ENCODE measurements around the gene HEXIM1. TPM values are rescaled to one million over a fixed set of nuclear protein-coding genes. Genes with fewer than 3 reads are reported as not detected.
A peak's percentile ranks its signal among the peaks of the same experiment; 100 is the strongest.

HEXIM1 gene
- total RNA-seq, 2 donors from 2014 or later = 34.9 to 89.1 TPM

DNA sequence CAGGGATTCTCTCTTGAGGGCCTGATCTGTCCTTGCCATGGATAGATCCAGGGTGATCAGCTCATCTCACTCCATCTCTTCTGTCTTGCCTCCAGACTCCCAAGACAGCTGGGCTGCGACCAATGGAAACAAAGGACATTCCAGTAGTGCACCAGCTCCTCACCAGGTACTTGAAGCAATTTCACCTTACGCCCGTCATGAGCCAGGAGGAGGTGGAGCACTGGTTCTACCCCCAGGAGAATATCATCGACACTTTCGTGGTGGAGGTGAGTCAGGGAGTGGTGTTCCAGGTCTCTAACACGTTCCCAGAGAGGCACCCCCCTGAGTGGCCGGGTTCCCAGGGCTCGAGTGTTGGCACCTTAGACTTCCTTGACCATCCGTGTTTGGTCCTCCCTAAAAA is 45.4 kb upstream of the HEXIM1 start:
- no peaks in the 10 kb centered on the region for H3K27me3 ChIP-seq (replicated peaks; ENCODE audit: insufficient read depth)
- H3K36me3 ChIP-seq = peaks cover 61% of the 10 kb centered on the region
- H3K27ac ChIP-seq = peak overlapping the region; percentile 58 to 72
- ATAC-seq (ENCODE audit: insufficient number of reproducible peaks, low FRiP score, low read depth) (no peak), DNase-seq (ENCODE audit: low spot score) (no peak)
- H3K4me1 ChIP-seq (ENCODE audit: control insufficient read depth in 1 of 2, low read depth in 2 of 2) = peaks cover 35 to 61% of the 10 kb centered on the region in 2 donors
- H3K9me3 ChIP-seq = no peaks in the 10 kb centered on the region
- TF ChIP-seq, protein P1, sequence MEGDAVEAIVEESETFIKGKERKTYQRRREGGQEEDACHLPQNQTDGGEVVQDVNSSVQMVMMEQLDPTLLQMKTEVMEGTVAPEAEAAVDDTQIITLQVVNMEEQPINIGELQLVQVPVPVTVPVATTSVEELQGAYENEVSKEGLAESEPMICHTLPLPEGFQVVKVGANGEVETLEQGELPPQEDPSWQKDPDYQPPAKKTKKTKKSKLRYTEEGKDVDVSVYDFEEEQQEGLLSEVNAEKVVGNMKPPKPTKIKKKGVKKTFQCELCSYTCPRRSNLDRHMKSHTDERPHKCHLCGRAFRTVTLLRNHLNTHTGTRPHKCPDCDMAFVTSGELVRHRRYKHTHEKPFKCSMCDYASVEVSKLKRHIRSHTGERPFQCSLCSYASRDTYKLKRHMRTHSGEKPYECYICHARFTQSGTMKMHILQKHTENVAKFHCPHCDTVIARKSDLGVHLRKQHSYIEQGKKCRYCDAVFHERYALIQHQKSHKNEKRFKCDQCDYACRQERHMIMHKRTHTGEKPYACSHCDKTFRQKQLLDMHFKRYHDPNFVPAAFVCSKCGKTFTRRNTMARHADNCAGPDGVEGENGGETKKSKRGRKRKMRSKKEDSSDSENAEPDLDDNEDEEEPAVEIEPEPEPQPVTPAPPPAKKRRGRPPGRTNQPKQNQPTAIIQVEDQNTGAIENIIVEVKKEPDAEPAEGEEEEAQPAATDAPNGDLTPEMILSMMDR (IDR thresholded peaks at IDR 0.05) = no peak
- no peak overlapping the region for H3K4me3 ChIP-seq

- Histone ChIP-seq H3K4me3 (no peak overlapping the region), H3K27ac (peak overlapping the region; percentile 58 to 72), H3K36me3 (peaks cover 61% of the 10 kb centered on the region), H3K9me3 (no peaks in the 10 kb centered on the region), H3K27me3 (replicated peaks; ENCODE audit: insufficient read depth) (no peaks in the 10 kb centered on the region), H3K4me1 (ENCODE audit: control insufficient read depth in 1 of 2, low read depth in 2 of 2) (peaks cover 34 to 59% of the 10 kb centered on the region in 2 donors)
- no peak for ATAC-seq (ENCODE audit: insufficient number of reproducible peaks, low FRiP score, low read depth)
- TF ChIP-seq, protein P1 (IDR thresholded peaks at IDR 0.05) = no peak
- no peak for DNase-seq (ENCODE audit: low spot score)
Measured at GRCh38 chr17:45103269-45103795, 44.9 kb upstream of the HEXIM1 start.

DNA sequence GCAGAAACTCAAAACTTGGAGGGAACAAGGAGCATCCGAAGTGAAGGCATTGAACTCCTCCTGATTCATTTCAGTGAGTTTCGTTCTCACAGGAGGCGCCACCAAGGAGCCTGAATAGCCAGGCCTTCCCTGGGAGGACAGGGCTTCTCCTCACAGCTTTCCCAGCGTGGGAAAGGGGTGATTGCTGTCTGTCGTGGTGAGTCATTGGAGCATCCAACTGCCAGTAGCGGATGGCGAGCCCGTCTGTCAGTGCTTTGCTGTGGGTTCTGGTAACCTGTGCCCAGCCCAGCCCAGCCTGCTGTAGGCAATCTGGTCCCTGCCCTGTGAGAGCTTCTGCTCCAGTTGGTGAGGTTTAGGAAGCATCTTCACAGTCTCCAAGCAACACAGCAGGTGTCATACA is 44.2 kb upstream of the HEXIM1 start:
- DNase-seq (ENCODE audit: low spot score) (no peak), ATAC-seq (ENCODE audit: insufficient number of reproducible peaks, low FRiP score, low read depth) (no peak)
- peak overlapping the region in 1 of 2 donors; percentile 72 for H3K27ac ChIP-seq
- H3K36me3 ChIP-seq = peaks cover 60% of the 10 kb centered on the region
- peaks cover 27 to 58% of the 10 kb centered on the region in 2 donors for H3K4me1 ChIP-seq (ENCODE audit: control insufficient read depth in 1 of 2, low read depth in 2 of 2)
- TF ChIP-seq, protein P1 (IDR thresholded peaks at IDR 0.05) = no peak
- no peaks in the 10 kb centered on the region for H3K9me3 ChIP-seq
- no peak overlapping the region for H3K4me3 ChIP-seq
- H3K27me3 ChIP-seq (replicated peaks; ENCODE audit: insufficient read depth) = no peaks in the 10 kb centered on the region

GRCh38 chr17:45104497-45104896 is 43.8 kb upstream of the HEXIM1 start:
- peaks cover 27 to 58% of the 10 kb centered on the region in 2 donors for H3K4me1 ChIP-seq (ENCODE audit: control insufficient read depth in 1 of 2, low read depth in 2 of 2)
- peaks cover 57% of the 10 kb centered on the region for H3K36me3 ChIP-seq
- H3K27ac ChIP-seq = peak overlapping the region in 1 of 2 donors; percentile 72
- no peak for DNase-seq (ENCODE audit: low spot score)
- H3K4me3 ChIP-seq = no peak overlapping the region
- H3K27me3 ChIP-seq (replicated peaks; ENCODE audit: insufficient read depth) = no peaks in the 10 kb centered on the region
- H3K9me3 ChIP-seq = no peaks in the 10 kb centered on the region
- ATAC-seq (ENCODE audit: insufficient number of reproducible peaks, low FRiP score, low read depth) = no peak
- TF ChIP-seq, protein P1 (IDR thresholded peaks at IDR 0.05) = no peak

- DNase-seq (ENCODE audit: low spot score) = no peak
- Histone ChIP-seq H3K4me3 (no peak overlapping the region), H3K27me3 (replicated peaks; ENCODE audit: insufficient read depth) (no peaks in the 10 kb centered on the region), H3K9me3 (no peaks in the 10 kb centered on the region), H3K36me3 (peaks cover 52% of the 10 kb centered on the region), H3K4me1 (ENCODE audit: control insufficient read depth in 1 of 2, low read depth in 2 of 2) (peaks cover 27 to 63% of the 10 kb centered on the region in 2 donors), H3K27ac (peak overlapping the region in 1 of 2 donors; percentile 13)
- ATAC-seq (ENCODE audit: insufficient number of reproducible peaks, low FRiP score, low read depth) = no peak
- TF ChIP-seq, protein P1 (IDR thresholded peaks at IDR 0.05) = no peak
Measured at GRCh38 chr17:45104907-45105624, 43.2 kb upstream of the HEXIM1 start.

Measured in thoracic aorta (tissue), 2 donors.